GM18499 (cell line): Measurements from ENCODE around the gene OR5B17.
"Not testable (repeated sequence)": the region's sequence is repeated elsewhere in the genome, so short reads cannot be mapped to it uniquely, and the experiment has no call there.

Experiments used
- ATAC-seq: cut with Tn5 transposase; IDR thresholded peaks from one replicate; pipeline ENCODE4 v1.9.1; 2021; ENCODE audit warnings: moderate number of reproducible peaks; ENCODE audit not compliant: insufficient read depth, unreplicated experiment

The OR5B17 gene

GRCh38 chr11:58358969-58359368 lies at the start of gene OR5B17:
TSS of gene OR5B17 (minus strand) at chr11:58359069. CDS start at chr11:58359069, 0 bp downstream.
- no peak for ATAC-seq

- ATAC-seq, result no peak
These were observed 47.9 kb upstream of the OR5B17 start, which contains the start of gene OR5B3 for GRCh38 chr11:58406774-58407173. TSS of gene OR5B3 (minus strand) at chr11:58406874. CDS start at chr11:58403409, 3,465 bp downstream.

- ATAC-seq, result not testable (repeated sequence)
These were observed 40.8 kb upstream of the OR5B17 start for GRCh38 chr11:58399622-58400021.

GRCh38 chr11:58395581-58395980 lies 36.7 kb upstream of the OR5B17 start:
- no peak for ATAC-seq

- ATAC-seq, result no peak
These were observed 35.3 kb upstream of the OR5B17 start for GRCh38 chr11:58394195-58394594.

- ATAC-seq, result no peak
These were observed 33.9 kb upstream of the OR5B17 start for GRCh38 chr11:58392746-58393145.

- ATAC-seq, result no peak
These were observed 33.0 kb upstream of the OR5B17 start for GRCh38 chr11:58391879-58392278.

- ATAC-seq, result no peak
These were observed 31.7 kb upstream of the OR5B17 start for GRCh38 chr11:58390551-58391063.

GRCh38 chr11:58354727-58355126 lies 4.1 kb downstream of the OR5B17 start:
- no peak for ATAC-seq

GRCh38 chr11:58345204-58345603 lies 13.7 kb downstream of the OR5B17 start:
- no peak for ATAC-seq

GRCh38 chr11:58334708-58335107 lies 24.2 kb downstream of the OR5B17 start:
- no peak for ATAC-seq

GRCh38 chr11:58330861-58331260 lies 28.0 kb downstream of the OR5B17 start:
- no peak for ATAC-seq

- ATAC-seq, result no peak
These were observed 40.3 kb downstream of the OR5B17 start for GRCh38 chr11:58318532-58318931.

- ATAC-seq, result no peak
These were observed 42.7 kb downstream of the OR5B17 start for GRCh38 chr11:58316142-58316541.
